ENCODE data around the gene ZRSR2. TPM values are rescaled to one million over a fixed set of nuclear protein-coding genes. Genes with fewer than 3 reads are reported as not detected.

Gene ZRSR2
- total RNA-seq, 6 donors from 2014 or later: 8.2 to 46.1 (median 15.4) TPM

DNA sequence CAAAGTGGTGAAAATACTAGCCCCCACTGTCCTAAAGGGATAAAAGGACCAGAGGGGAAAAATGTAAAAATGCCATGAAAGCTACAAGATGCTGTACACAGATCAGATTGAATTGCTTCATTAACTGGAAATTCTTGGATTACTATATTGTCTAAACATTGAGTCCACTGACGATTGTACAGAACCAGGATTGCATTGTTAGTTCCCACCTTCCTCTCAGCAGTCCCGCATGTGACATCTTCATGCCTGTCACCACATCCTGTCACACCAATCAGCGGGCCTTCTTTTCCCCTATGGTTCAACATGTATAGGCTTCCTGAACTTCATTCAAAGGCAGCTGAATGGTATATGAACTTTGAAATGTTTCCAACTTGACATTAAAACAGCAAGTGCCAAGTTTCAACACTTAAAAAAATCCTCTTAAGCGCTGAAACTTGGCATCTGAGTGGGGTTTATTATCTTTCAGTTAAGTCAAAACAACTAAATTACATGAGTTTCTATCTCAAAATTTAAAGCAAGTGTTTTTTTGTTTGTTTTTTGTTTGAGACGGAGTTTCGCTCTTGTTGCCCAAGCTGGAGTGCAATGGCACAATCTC is 24.6 kb downstream of the ZRSR2 start:
- WGBS, 2 donors: 70 to 76% methylated on average over 6 of the region's 6 CpGs
- Histone ChIP-seq H3K4me1 (peaks cover 0 to 10% (median 1%) of the 10 kb centered on the region in 4 donors), H3K36me3 (peaks cover 0 to 84% (median 25%) of the 10 kb centered on the region in 4 donors), H3K4me3 (no peak overlapping the region), H3K27ac (no peak overlapping the region), H3K9me3 (no peaks in the 10 kb centered on the region), H3K27me3 (no peaks in the 10 kb centered on the region)
- DNase-seq (no peak), ATAC-seq (ENCODE audit: low FRiP score in 2 of 2) (no peak)
- TF ChIP-seq, protein P1, sequence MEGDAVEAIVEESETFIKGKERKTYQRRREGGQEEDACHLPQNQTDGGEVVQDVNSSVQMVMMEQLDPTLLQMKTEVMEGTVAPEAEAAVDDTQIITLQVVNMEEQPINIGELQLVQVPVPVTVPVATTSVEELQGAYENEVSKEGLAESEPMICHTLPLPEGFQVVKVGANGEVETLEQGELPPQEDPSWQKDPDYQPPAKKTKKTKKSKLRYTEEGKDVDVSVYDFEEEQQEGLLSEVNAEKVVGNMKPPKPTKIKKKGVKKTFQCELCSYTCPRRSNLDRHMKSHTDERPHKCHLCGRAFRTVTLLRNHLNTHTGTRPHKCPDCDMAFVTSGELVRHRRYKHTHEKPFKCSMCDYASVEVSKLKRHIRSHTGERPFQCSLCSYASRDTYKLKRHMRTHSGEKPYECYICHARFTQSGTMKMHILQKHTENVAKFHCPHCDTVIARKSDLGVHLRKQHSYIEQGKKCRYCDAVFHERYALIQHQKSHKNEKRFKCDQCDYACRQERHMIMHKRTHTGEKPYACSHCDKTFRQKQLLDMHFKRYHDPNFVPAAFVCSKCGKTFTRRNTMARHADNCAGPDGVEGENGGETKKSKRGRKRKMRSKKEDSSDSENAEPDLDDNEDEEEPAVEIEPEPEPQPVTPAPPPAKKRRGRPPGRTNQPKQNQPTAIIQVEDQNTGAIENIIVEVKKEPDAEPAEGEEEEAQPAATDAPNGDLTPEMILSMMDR (IDR thresholded peaks at IDR 0.05): no peak
- TF ChIP-seq POLR2AphosphoS5 (IDR thresholded peaks at IDR 0.05) (no peak), EP300 (IDR thresholded peaks at IDR 0.05) (no peak), POLR2A (IDR thresholded peaks at IDR 0.05) (no peak)

DNA sequence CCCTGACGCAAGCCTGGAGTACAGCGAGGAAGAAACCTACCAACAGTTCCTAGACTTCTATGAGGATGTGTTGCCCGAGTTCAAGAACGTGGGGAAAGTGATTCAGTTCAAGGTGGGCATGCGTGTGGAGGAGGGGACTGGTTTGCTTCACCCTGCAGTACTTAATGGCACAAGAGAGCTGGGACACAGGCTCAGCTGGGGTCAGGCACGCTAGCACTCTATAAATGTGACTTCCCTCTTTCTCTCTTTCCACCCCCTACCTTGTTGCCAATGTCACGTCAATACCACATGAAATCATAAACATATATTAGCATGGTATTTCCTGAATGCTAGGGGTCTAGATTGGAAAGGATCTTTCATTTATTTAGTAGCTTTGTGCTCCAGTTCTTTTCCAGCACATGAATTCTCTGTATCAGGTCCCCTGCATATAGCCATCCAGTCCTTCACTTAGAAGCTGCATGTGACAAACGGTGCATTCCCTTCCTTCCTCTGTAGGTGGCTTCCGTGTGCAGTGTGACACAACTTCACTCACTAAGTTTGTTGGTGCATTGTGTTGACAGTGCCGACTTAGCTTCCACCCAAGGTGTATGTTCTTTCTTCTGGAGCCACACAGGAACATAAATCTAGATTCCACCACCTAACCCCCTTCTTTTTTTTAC is 25.6 kb downstream of the ZRSR2 start:
- Histone ChIP-seq H3K27ac (no peak overlapping the region), H3K4me3 (no peak overlapping the region), H3K27me3 (no peaks in the 10 kb centered on the region), H3K9me3 (no peaks in the 10 kb centered on the region), H3K4me1 (peaks cover 0 to 10% (median 1%) of the 10 kb centered on the region in 4 donors), H3K36me3 (peaks cover 0 to 84% (median 26%) of the 10 kb centered on the region in 4 donors)
- peak in 1 of 2 donors; percentile 65 for ATAC-seq (ENCODE audit: low FRiP score in 2 of 2)
- TF ChIP-seq, protein P1 (IDR thresholded peaks at IDR 0.05): peak in 2 of 6 experiments; percentile 16 to 17
- TF ChIP-seq POLR2A (IDR thresholded peaks at IDR 0.05) (no peak), EP300 (IDR thresholded peaks at IDR 0.05) (no peak), POLR2AphosphoS5 (IDR thresholded peaks at IDR 0.05) (no peak)
- WGBS, 2 donors: 62 to 74% methylated on average over 10 of the region's 10 CpGs
- peak in 1 of 2 donors; percentile 29 for DNase-seq

DNA sequence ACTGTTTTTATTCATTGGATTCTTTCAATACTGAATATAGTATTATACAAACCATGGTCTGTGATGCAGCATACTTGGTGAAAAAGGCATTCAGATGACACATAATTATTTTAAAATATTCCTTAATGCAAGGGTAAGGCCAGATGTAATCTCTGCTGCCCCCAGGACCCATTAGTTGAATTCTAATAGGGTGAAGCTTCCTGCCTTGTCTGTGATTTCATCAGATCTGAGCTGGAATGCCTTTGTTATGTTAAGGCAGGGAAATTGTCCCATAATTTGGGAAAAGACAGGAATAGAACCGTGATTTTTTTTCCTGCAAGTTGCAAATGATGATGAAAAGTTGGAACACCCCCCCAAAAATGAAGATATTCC is 26.1 kb downstream of the ZRSR2 start:
- ATAC-seq (ENCODE audit: low FRiP score in 2 of 2): no peak
- Histone ChIP-seq H3K4me3 (no peak overlapping the region), H3K27me3 (no peaks in the 10 kb centered on the region), H3K9me3 (no peaks in the 10 kb centered on the region), H3K4me1 (peaks cover 0 to 10% (median 1%) of the 10 kb centered on the region in 4 donors), H3K36me3 (peaks cover 0 to 84% (median 29%) of the 10 kb centered on the region in 4 donors), H3K27ac (no peak overlapping the region)
- TF ChIP-seq POLR2A (IDR thresholded peaks at IDR 0.05): no peak
- TF ChIP-seq POLR2AphosphoS5 (IDR thresholded peaks at IDR 0.05): no peak
- no peak for TF ChIP-seq EP300 (IDR thresholded peaks at IDR 0.05)
- TF ChIP-seq, protein P1 (IDR thresholded peaks at IDR 0.05): no peak
- WGBS, 2 donors: 47 to 65% methylated on average over 1 of the region's 1 CpG
- no peak for DNase-seq

DNA sequence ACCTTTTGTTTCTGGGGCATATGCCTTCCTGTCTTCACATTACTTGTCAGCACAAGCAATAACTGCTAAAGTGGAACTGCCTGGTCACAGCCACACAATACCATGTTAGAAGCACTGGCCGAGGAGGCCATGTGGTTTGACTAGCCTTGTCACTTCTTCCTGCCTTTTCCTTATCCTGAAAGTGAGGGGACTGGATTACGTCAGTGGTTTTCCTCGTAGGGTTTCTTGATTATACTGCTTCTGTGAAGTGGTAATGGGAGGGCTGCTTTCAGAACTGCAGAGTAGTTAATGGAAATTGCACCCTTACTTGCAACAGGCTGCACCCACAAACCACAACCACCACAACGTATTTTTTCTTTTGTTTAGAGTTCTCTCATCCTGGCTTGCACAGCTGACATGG is 26.6 kb downstream of the ZRSR2 start:
- TF ChIP-seq POLR2A (IDR thresholded peaks at IDR 0.05) (no peak), POLR2AphosphoS5 (IDR thresholded peaks at IDR 0.05) (no peak), EP300 (IDR thresholded peaks at IDR 0.05) (no peak)
- TF ChIP-seq, protein P1 (IDR thresholded peaks at IDR 0.05): no peak

More for the DNA sequence above, 26.6 kb downstream of the ZRSR2 start:
- Histone ChIP-seq H3K27ac (no peak overlapping the region), H3K27me3 (no peaks in the 10 kb centered on the region), H3K4me1 (peaks cover 0 to 10% (median 1%) of the 10 kb centered on the region in 4 donors), H3K9me3 (no peaks in the 10 kb centered on the region), H3K4me3 (no peak overlapping the region), H3K36me3 (peaks cover 0 to 84% (median 29%) of the 10 kb centered on the region in 4 donors)
- DNase-seq: peak in 1 of 2 donors; percentile 23
- no peak for ATAC-seq (ENCODE audit: low FRiP score in 2 of 2)
- 37 to 49% methylated on average over 4 of the region's 4 CpGs for WGBS, 2 donors
